SIG-M5 (cell line): ENCODE results near the gene PDAP1.
"Not testable (repeated sequence)": the region's sequence is repeated elsewhere in the genome, so short reads cannot be mapped to it uniquely, and the experiment has no call there.

Source experiments
- DNase-seq: peaks from one replicate; lab custom pipeline; 2025; lab: John Stamatoyannopoulos, UW

The PDAP1 gene

GRCh38 chr7:99379043-99379577, 29.3 kb downstream of the PDAP1 start:
- DNase-seq = peak; percentile 72

DNA sequence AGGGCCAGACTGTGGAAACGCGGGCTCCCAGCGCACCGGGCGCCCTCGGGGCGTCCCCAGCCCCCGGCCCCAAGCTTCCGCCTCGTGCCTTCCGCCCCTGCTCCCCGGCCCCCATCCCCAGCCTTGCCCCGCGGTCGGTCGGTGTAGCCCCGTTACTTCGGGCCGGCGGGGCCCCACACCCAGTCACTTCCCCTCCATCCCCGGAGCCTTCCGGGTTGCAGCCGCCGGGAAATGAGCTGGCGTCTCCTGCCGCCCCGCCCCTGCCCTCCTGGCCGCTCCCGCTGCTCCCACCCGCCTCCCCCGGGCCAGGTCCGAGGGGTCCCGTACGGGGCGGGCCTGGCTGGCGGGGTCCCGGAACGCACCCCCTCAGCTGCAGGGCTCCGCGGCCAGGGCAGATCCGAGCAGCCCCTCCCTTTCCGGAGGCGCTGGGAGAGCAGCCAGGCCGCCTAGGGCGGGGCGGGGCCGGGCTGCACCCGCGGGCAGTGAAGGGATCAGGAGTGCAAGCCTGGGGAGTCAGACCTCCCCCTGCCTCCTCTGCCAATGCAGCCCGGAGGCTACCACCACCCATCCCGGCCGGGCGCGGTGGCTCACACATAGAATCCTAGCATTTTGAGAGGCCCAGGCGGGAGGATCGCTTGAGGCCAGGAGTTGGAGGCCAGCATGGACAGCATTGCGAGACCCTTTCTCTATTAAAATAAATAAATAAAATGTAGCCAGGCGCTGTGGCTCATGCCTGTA, 33.2 kb downstream of the PDAP1 start:
- DNase-seq = no peak

DNA sequence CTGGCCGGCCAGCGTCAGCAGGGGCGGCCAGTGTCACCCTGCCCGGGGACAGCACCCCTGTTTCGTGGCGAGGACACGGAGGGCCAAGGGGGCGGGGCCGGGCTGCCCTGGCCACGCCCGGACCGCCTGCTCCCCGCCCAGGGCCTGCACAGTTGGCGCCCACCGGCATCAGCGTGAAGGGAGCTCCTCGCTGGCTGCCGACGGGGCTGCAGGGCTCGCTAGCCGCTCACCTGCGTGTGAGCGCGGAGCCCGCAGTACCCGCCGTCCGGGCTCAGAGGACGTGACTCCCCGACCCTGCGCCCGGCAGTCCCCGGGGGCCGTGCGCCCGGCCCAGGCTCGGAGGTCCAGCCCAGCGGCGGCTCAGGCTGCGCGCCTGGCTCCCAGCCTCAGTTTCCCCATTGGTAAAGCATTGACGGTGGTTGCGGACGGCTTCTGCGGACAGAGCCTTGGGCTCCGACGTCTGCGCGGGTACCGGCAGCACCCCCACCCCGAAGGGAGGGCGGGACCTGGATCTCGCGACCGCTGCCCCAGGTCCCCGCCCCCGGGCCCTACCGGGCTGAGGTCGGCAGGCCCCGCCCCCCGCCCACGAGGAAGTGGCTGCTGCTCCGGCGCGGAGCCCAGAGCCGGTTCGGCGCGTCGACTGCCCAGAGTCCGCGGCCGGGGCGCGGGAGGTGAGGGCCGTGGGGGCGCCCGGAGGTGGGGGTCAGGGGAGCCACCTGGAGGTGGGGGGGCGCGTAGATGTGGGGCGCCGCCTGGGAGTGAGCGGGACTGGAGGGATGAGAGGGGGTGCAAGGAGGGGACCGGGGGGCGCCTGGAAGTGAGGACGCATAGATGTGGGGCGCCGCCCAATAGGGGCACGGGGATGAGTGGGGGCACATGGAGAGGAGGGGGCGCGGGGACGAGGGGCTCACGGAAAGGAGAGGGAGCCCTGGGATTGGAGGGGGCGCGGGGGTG, 34.0 kb downstream of the PDAP1 start, which contains the start of gene ARPC1B:
Gene ARPC1B, plus strand, starts transcription at position 620 of the 954 bp plus-strand sequence. CDS start 10,985 bp downstream, outside the sequence.
- no peak for DNase-seq

- no peak for DNase-seq
These were observed 35.0 kb downstream of the PDAP1 start for GRCh38 chr7:99373091-99374066.

DNA sequence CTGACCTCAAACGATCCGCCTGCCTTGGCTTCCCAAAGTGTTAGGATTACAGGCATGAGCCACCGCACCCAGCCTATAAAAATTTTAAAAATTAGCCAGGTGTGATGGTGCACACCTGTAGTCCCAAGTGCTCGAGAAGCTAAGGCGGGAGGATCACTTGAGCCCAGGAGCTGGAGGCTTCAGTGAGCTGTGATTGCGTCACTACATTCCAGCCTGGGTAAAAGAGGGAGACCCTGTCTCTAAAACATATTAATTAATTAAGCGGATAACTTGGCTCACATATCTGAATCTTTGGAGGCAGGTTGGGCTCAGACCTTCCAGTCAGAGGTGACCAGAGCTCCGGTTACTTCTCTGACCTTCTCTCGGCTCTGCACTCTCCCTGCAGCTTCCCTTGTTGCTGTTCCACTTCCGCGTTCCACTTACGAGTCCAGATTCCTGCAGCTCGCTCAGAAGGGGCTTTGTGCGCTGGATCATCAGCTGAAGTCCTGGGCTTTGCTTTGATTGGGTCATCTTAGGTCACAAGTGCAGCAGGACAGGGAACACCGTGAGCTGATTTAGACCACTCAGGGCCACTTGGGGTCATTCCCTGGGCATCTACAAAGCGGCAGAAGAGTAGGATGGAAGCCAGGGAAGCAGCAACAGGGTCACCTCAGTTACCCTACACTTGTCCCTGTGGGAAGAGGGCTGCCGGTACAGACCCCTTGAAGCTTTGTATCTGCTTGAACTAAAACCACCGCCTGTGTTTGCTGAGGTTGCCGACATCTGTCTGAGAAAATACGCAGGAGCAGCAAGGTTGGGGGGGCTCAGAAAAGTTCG, 35.9 kb downstream of the PDAP1 start:
- DNase-seq = no peak

DNA sequence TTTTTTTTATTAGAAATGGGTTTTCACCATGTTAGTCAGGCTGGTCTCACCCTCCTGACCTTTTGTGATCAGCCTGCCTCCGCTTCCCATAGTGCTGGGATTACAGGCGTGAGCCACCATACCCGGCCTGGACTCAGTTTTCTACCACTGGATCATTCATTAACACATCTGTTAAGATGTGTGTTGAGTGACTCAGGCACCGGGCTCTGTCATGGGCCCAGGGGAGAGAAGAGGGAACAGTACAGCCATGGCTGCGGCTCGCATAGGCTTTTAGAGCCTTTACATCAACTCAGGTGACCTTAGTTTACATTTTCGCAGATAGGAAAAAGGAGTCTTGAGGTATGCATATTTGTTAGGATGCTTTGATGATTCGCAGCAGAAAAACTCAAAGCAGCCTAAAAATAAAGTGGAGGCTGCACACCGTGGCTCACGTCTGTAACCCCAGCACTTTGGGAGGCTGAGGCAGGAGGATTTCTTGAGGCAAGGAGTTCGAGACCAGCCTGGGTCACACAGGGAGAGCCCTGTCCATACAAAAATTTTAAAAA, 36.9 kb downstream of the PDAP1 start:
- DNase-seq = no peak

- no peak for DNase-seq
These were observed 38.5 kb downstream of the PDAP1 start for GRCh38 chr7:99369767-99370391.

DNA sequence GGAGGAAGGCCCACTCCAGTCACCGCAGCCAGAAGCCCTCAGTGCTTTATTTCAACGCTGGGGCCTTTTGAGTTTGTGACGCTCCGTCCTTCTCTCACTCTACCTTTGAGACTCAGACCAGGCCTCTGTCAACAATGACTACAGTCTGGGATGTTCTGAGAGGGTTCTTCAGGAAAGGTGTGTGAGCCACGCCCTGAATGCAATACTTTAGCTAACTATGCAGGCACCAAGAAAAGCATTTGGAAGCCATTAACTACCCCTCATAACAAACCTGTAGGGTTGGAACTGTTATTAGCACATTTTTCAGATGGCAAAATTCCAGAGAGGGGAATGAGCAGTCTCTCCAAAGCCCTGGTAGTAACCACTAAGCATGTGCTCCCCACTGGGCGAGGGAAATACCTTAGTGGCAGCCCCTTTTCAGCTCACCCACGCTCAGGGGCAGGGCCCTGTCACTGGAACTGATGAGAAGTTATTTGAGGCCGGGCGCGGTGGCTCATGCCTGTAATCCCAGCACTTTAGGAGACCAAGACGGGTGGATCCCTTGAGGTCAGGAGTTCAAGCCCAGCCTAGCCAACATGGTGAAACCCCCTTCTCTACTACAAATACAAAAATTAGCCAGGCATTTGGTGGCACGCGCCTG, 39.5 kb downstream of the PDAP1 start:
- DNase-seq = no peak

GRCh38 chr7:99366646-99367045, 41.8 kb downstream of the PDAP1 start:
- DNase-seq = no peak

DNA sequence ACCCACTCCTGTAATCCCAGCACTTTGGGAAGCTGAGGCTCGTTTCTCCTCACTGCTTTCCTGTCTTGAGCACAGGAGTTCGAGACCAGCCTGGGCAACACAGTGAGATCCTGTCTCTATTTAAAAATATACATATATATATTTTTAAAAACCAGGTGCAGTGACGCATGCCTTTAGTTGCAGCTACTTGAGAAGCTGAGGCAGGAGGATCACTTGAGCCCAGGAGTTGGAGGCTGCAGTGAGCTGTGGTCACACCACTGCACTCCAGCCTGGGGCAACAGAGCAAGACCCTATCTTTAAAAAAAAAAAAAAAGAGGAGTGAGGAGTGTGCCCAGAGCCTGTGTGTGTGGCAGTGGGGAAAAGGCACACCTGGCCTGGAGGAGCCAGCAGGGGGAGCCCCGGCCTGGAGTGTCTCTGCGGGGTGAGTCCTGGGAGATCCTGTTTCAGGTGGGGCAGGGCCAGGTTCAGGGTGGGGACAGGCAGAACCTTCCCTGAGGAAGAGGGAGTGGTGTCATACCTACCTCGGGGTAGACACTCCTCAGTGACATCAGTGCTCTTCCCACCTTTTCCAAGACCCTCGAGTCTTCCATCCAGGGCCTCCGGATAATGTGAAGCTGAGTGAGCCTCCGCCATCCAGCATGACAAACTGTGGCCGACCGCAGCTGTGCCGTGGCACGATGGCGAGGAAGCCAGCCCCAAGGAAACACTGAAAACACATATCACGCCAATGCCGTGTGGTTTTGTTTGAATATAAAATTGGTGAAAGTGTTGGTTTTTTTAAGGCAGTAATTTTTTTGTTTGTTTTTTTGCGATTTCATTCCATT, 42.9 kb downstream of the PDAP1 start:
- no peak for DNase-seq

- no peak for DNase-seq
These were observed 45.1 kb downstream of the PDAP1 start for GRCh38 chr7:99363286-99363685.

GRCh38 chr7:99362801-99363200, 45.6 kb downstream of the PDAP1 start:
- DNase-seq = no peak

DNA sequence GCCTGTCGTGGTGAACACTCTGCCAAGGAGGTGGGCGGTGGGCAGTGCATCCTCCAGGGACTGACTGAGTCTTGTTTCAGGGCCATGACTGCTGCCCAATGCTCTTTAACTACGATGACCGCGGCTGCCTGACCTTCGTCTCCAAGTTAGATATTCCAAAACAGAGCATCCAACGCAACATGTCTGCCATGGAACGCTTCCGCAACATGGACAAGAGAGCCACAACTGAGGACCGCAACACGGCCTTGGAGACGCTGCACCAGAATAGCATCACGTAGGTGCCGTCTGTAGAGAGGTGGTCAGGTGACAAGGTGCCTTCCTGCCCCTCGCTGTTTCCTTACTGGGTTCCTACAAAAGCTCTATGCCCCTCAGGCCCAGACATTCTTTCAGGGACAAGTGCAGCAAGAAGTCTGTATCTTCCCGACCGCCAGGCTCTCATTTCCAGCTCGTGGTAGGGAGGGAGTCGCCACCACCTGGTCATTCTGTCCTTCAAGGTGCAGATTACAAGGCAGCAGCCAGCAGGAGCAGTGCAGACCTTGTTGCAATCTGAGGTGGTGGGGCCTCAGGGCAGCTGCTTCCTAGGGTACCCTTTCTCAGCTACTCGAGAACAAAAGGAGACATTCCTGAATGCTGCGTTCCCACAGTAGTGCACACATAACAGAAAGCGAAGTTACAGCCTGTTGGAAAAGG, 48.8 kb downstream of the PDAP1 start:
- DNase-seq = no peak

- DNase-seq = not testable (repeated sequence)
These were observed 49.9 kb downstream of the PDAP1 start for GRCh38 chr7:99358521-99358920.

DNA sequence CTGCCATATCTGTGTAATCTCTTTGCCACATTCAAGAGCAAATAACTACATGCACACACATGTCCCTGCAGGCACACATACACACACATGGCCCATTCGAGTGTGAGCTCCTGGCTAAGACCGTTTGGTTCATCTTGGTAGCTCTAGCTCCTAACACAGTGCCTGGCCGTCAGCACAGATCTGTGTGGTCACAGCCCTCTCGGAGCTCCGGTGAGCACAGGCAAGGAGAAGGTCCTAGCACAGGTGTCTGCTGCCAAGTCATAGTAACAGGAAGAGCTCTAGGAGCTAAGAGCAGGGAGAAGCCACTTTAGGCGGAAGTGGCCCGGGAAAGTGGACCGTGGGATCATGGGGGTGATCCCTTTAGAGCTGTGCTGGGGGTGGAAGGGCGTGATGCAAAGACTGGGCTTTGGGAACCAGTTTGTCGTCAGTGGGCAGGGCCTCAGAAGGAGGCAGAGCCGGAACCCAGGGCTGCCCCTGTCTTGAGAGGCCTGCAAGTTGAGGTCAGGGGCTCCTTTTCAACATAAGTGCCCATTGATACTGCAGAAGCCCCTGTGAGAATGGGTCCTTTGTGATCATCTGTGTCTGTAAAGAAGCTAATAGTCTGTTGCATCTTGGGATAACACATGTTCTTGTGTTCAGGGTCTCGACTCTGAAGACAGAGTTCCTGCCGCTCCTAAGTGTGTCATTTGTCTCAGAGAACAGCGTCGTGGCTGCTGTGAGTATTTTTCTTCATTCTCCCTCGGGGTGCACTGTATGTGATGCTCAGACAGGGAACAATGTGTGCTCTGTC, 50.5 kb downstream of the PDAP1 start:
- no peak for DNase-seq

- no peak for DNase-seq
These were observed 53.3 kb downstream of the PDAP1 start for GRCh38 chr7:99355098-99355497.

GRCh38 chr7:99352247-99352646, 56.1 kb downstream of the PDAP1 start:
- DNase-seq = no peak
